H9 (cell line): ENCODE data around the gene ALAS1. TPM values are rescaled to one million over a fixed set of nuclear protein-coding genes. Genes with fewer than 3 reads are reported as not detected.

ENCODE experiments used
- DNase-seq: peaks from one replicate; pipeline ENCODE4 v3.0.0-alpha.2; 2017
- H2AFZ ChIP-seq: one replicate; pipeline ENCODE4 v1.6.1; 2013; ENCODE audit warnings: mild to moderate bottlenecking, low read length, control low read depth, moderate library complexity
- H2AK5ac ChIP-seq: 2 replicates; pipeline ENCODE4 v1.6.1; 2013; ENCODE audit warnings: low read length, control low read depth, mixed read lengths; ENCODE audit not compliant: insufficient read length
- H2BK120ac ChIP-seq: one replicate; pipeline ENCODE4 v1.6.1; 2013; ENCODE audit warnings: low read depth, mild to moderate bottlenecking, low read length, control low read depth, inconsistent platforms; ENCODE audit not compliant: poor library complexity, severe bottlenecking
- H2BK12ac ChIP-seq: 2 replicates; pipeline ENCODE4 v1.6.1; 2013; ENCODE audit warnings: low read length, control low read depth, mixed read lengths, low read depth; ENCODE audit not compliant: insufficient read length
- H2BK15ac ChIP-seq: 2 replicates; pipeline ENCODE4 v1.6.1; 2013; ENCODE audit warnings: low read depth, low read length, control low read depth
- H2BK20ac ChIP-seq: one replicate; pipeline ENCODE4 v1.6.1; 2013; ENCODE audit warnings: low read depth, mild to moderate bottlenecking, low read length, control low read depth, inconsistent platforms; ENCODE audit not compliant: poor library complexity, severe bottlenecking
- H2BK5ac ChIP-seq: 2 replicates; pipeline ENCODE4 v1.6.1; 2013; ENCODE audit warnings: low read length, control low read depth, mixed read lengths; ENCODE audit not compliant: insufficient read length
- H3K14ac ChIP-seq: 2 replicates; pipeline ENCODE4 v1.6.1; 2013; ENCODE audit warnings: low read length, control low read depth; ENCODE audit not compliant: insufficient read depth
- H3K18ac ChIP-seq: 2 replicates; pipeline ENCODE4 v1.6.1; 2013; ENCODE audit warnings: low read depth, mild to moderate bottlenecking, mixed read lengths, low read length, control low read depth; ENCODE audit not compliant: insufficient read length
- H3K23ac ChIP-seq: 2 replicates; pipeline ENCODE4 v1.6.1; 2013; ENCODE audit warnings: low read length, control low read depth, mixed read lengths, low read depth; ENCODE audit not compliant: insufficient read length
- H3K23me2 ChIP-seq: 2 replicates; pipeline ENCODE4 v1.6.1; 2013; ENCODE audit warnings: low read depth, mild to moderate bottlenecking, mixed read lengths, low read length, control low read depth; ENCODE audit not compliant: insufficient read length, poor library complexity, severe bottlenecking
- H3K27ac ChIP-seq: 2 replicates; pipeline ENCODE4 v1.5.1; 2013; ENCODE audit warnings: low read length, control low read depth, mixed read lengths, low read depth; ENCODE audit not compliant: insufficient read length
- H3K27me3 ChIP-seq: 2 replicates; pipeline ENCODE4 v1.6.1; 2013; ENCODE audit warnings: low read length, control low read depth, inconsistent platforms; ENCODE audit not compliant: insufficient read depth
- H3K4ac ChIP-seq: 2 replicates; pipeline ENCODE4 v1.6.1; 2013; ENCODE audit warnings: low read depth, mild to moderate bottlenecking, control low read depth, inconsistent platforms, low read length, moderate library complexity
- H3K4me1 ChIP-seq: 2 replicates; pipeline ENCODE4 v1.6.1; 2013; ENCODE audit warnings: low read length, control low read depth, inconsistent platforms; ENCODE audit not compliant: insufficient read depth
- H3K4me2 ChIP-seq: 2 replicates; pipeline ENCODE4 v1.6.1; 2013; ENCODE audit warnings: low read length, control low read depth, mixed read lengths; ENCODE audit not compliant: insufficient read length, insufficient read depth
- H3K56ac ChIP-seq: 2 replicates; pipeline ENCODE4 v1.6.1; 2013; ENCODE audit warnings: low read depth, mild to moderate bottlenecking, mixed read lengths, low read length, control low read depth; ENCODE audit not compliant: insufficient read length
- H3K79me1 ChIP-seq: 2 replicates; pipeline ENCODE4 v1.6.1; 2013; ENCODE audit warnings: low read depth, mild to moderate bottlenecking, moderate library complexity, low read length, control low read depth, inconsistent platforms; ENCODE audit not compliant: insufficient read depth, poor library complexity, severe bottlenecking
- H3K79me2 ChIP-seq: 2 replicates; pipeline ENCODE4 v1.6.1; 2013; ENCODE audit warnings: low read length, control low read depth, inconsistent platforms; ENCODE audit not compliant: insufficient read depth
- H3K9ac ChIP-seq: 2 replicates; pipeline ENCODE4 v1.6.1; 2013; ENCODE audit warnings: low read length, control low read depth, mixed read lengths; ENCODE audit not compliant: insufficient read length; ENCODE audit errors: extremely low read depth
- H3K9me3 ChIP-seq: one replicate; pipeline ENCODE4 v1.6.1; 2013; ENCODE audit warnings: low read depth, low read length, inconsistent platforms; ENCODE audit not compliant: control insufficient read depth
- H3T11ph ChIP-seq: one replicate; pipeline ENCODE4 v1.6.1; 2013; ENCODE audit warnings: mild to moderate bottlenecking, low read length, control low read depth, inconsistent platforms
- H4K20me1 ChIP-seq: one replicate; pipeline ENCODE4 v1.6.1; 2013; ENCODE audit not compliant: control insufficient read depth, insufficient read length, insufficient read depth
- H4K5ac ChIP-seq: 2 replicates; pipeline ENCODE4 v1.6.1; 2013; ENCODE audit warnings: low read depth, mild to moderate bottlenecking, mixed read lengths, low read length, control low read depth; ENCODE audit not compliant: insufficient read length
- H4K8ac ChIP-seq: replicated peaks from 2 replicates; pipeline ENCODE4 v1.6.1; 2013; ENCODE audit warnings: low read length, control low read depth, mixed read lengths, low read depth; ENCODE audit not compliant: insufficient read length
- H4K91ac ChIP-seq: 2 replicates; pipeline ENCODE4 v1.6.1; 2013; ENCODE audit warnings: low read depth, mild to moderate bottlenecking, moderate library complexity, mixed read lengths, low read length, control low read depth; ENCODE audit not compliant: insufficient read length
- H3K27ac Mint-ChIP-seq, 3 experiments: 2 replicates in 2 of 3; 3 replicates in 1 of 3; pipeline ENCODE4 v1.8.0; 2020 to 2021; ENCODE audit warnings: mixed read lengths in 3 of 3, mild to moderate bottlenecking in 1 of 3, moderate library complexity in 1 of 3
- H3K27me3 Mint-ChIP-seq: 2 replicates; pipeline ENCODE4 v1.8.0; 2021; ENCODE audit warnings: low read depth, mild to moderate bottlenecking, moderate library complexity, mixed read lengths
- H3K36me3 Mint-ChIP-seq, 3 experiments: 2 replicates in 2 of 3; 3 replicates in 1 of 3; pipeline ENCODE4 v1.8.0; 2020 to 2021; ENCODE audit warnings: low read depth in 3 of 3, mixed read lengths in 3 of 3; ENCODE audit not compliant: insufficient read depth in 1 of 3
- H3K4me1 Mint-ChIP-seq, 2 experiments: 2 replicates each; pipeline ENCODE4 v1.8.0; 2020; ENCODE audit warnings: mixed read lengths in 2 of 2
- H3K4me3 Mint-ChIP-seq, 2 experiments: 2 replicates in 1 of 2; 3 replicates in 1 of 2; pipeline ENCODE4 v1.8.0; 2020 to 2021; ENCODE audit warnings: mild to moderate bottlenecking in 2 of 2, mixed read lengths in 2 of 2, moderate library complexity in 1 of 2
- H3K9me3 Mint-ChIP-seq, 2 experiments: 2 replicates in 1 of 2; 3 replicates in 1 of 2; pipeline ENCODE4 v1.8.0; 2020; ENCODE audit warnings: mild to moderate bottlenecking in 2 of 2, mixed read lengths in 2 of 2, moderate library complexity in 1 of 2
- WGBS: extraction: QIAGEN DNeasy Blood & Tissue Kit; methylation state at CpG from one replicate; pipeline ENCODE4 v1.1.7; 2013; ENCODE audit warnings: missing lambda C conversion rate, low lambda C conversion rate, mixed read lengths; ENCODE audit not compliant: insufficient read length; ENCODE audit errors: extremely low coverage; 5-methylcytosine and 5-hydroxymethylcytosine counted together
- total RNA-seq: library from RNA; stranded (reverse); gene quantifications from 2 replicates; pipeline ENCODE4 v1.2.1, GENCODE V29; 2021
- TF ChIP-seq, protein P1 (sequence below): fragments of 200-600 bp; sonication (generic); conservative IDR thresholded peaks from 3 replicates; pipeline ENCODE4 v1.8.0; 2021; ENCODE audit warnings: antibody characterized with exemption, mild to moderate bottlenecking

Gene ALAS1
- total RNA-seq, 1 experiment from 2014 or later: 39.1 TPM

- H3K4me2 ChIP-seq: no peak overlapping the region
- Mint-ChIP-seq H3K4me3 (no peak overlapping the region), H3K9me3 (no peaks in the 10 kb centered on the region; a peak in 1 of 5 replicates), H3K27ac (no peak overlapping the region), H3K36me3 (peaks cover 12 to 28% (median 25%) of the 10 kb centered on the region in 3 experiments), H3K27me3 (no peaks in the 10 kb centered on the region; the same call in 1 of the 2 replicates), H3K4me1 (peaks cover 0 to 14% of the 10 kb centered on the region in 2 experiments; a peak in 3 of 4 replicates)
- no peaks in the 10 kb centered on the region for H3K79me1 ChIP-seq
- no peak overlapping the region for H3T11ph ChIP-seq
- H3K14ac ChIP-seq: no peak overlapping the region
- no peak overlapping the region for H3K4ac ChIP-seq
- no peak overlapping the region for H3K23ac ChIP-seq
- DNase-seq: peak; percentile 17
- H4K20me1 ChIP-seq: no peaks in the 10 kb centered on the region
- no CpG with 5 or more reads among the region's 21 CpGs for WGBS
- no peak overlapping the region for H2BK12ac ChIP-seq
- TF ChIP-seq, protein P1, sequence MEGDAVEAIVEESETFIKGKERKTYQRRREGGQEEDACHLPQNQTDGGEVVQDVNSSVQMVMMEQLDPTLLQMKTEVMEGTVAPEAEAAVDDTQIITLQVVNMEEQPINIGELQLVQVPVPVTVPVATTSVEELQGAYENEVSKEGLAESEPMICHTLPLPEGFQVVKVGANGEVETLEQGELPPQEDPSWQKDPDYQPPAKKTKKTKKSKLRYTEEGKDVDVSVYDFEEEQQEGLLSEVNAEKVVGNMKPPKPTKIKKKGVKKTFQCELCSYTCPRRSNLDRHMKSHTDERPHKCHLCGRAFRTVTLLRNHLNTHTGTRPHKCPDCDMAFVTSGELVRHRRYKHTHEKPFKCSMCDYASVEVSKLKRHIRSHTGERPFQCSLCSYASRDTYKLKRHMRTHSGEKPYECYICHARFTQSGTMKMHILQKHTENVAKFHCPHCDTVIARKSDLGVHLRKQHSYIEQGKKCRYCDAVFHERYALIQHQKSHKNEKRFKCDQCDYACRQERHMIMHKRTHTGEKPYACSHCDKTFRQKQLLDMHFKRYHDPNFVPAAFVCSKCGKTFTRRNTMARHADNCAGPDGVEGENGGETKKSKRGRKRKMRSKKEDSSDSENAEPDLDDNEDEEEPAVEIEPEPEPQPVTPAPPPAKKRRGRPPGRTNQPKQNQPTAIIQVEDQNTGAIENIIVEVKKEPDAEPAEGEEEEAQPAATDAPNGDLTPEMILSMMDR: no peak
- H2BK20ac ChIP-seq: no peak overlapping the region
- no peaks in the 10 kb centered on the region for H3K23me2 ChIP-seq
- H3K27me3 ChIP-seq: no peaks in the 10 kb centered on the region
- H3K9ac ChIP-seq: no peak overlapping the region
- H4K8ac ChIP-seq: no peak overlapping the region
- H3K9me3 ChIP-seq: no peaks in the 10 kb centered on the region
- H2BK5ac ChIP-seq: no peak overlapping the region
- no peak overlapping the region for H2AFZ ChIP-seq
- H3K56ac ChIP-seq: no peak overlapping the region
- no peaks in the 10 kb centered on the region for H3K79me2 ChIP-seq
- H2AK5ac ChIP-seq: no peak overlapping the region
- H3K18ac ChIP-seq: no peak overlapping the region
- no peaks in the 10 kb centered on the region for H3K4me1 ChIP-seq
- H2BK120ac ChIP-seq: no peak overlapping the region
- no peak overlapping the region for H4K5ac ChIP-seq
- no peak overlapping the region for H3K27ac ChIP-seq
- H2BK15ac ChIP-seq: no peak overlapping the region
- H4K91ac ChIP-seq: no peak overlapping the region
Observed at GRCh38 chr3:52228751-52229291, 30.9 kb downstream of the ALAS1 start.
